Measurements from ENCODE around the gene VSTM2B.
"Not testable (repeated sequence)": the region's sequence is repeated elsewhere in the genome, so short reads cannot be mapped to it uniquely, and the experiment has no call there.

VSTM2B gene

DNA sequence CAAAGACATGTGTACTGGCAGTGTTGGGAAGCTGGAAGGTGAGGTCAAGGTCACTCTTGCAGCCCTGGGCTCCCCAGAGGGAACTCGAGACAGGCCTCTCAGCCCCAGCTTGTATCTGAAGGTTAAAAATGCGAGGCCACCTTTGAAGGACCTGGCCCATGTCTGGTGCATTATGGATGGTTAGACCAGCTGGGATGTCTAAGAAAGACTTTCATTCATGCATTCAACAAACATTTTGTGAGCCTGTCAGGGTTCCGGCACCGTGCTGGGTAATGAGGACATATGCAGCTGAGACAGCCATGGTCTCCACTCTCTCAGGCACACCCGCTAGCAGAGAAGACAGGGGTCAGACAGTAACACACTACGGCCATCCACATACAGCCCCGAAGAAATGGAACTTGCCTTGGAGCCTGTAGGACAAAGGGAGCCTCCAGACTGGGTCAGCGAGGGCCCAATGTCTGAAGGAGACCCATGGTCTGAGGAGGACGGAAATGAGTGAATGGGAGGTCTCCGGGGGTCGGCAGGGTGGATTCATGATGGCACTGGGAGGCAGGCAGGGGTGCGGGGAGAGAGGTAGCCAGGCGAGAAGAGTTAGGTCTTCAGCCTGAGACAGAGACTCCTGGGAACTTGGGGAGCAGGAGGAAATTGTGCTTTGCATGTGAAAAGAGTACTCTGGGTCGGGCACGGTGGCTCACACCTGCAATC lies 19.0 kb downstream of the VSTM2B start:
- DNase-seq (ENCODE audit: low read depth, low spot score) = no peak

DNA sequence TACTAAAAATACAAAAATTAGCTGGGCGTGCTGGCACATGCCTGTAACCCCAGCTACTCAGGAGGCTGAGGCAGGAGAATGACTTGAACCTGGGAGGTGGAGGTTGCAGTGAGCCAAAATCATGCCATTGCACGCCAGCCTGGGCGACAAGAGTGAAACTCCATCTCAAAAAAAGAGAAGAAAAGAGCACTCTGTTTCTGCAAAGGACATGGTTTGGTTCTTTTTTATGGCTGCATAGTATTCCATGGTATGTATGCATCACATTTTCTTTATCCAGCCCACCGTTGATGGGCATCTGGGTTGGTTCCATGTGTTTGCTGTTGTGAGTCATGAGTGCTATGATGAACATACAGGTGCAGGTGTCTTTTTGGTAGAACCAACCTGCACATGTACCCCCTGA lies 19.7 kb downstream of the VSTM2B start:
- DNase-seq (ENCODE audit: low read depth, low spot score) = not testable (repeated sequence)

DNA sequence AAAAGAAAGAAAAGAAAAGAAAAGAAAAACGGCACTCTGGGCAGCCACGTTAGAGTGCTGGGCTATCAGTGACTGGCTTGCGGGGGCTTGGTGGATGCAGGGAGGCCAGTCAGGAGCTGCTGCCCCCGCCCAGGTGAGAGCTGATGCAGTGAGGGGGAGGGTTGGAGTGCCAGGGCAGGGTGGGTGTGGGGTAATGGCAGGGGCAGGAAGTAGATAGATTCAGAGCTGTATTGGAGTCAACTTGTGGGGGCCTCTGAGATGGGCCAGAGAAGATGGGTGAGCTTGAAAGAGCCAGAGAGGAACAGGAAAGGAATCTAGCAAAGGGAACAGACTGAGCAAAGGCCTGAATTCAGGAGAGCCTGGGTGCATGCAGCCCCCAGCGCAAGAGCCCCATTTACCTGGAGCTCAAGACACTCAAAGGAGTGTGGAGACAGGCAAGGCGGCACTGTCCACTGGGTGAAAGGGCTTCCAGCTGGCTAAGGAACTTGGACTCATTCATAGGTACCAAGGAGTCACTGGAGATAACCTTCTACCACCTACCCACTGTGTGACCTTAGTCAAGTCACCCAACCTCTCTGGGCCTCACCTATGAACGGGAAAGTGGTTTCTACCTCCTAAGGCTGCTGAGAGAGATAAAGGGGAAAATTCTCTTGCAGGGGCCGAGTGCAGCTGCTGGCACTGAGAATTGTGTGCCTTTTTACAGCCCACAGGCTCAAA lies 20.2 kb downstream of the VSTM2B start:
- no peak for DNase-seq (ENCODE audit: low read depth, low spot score)

DNA sequence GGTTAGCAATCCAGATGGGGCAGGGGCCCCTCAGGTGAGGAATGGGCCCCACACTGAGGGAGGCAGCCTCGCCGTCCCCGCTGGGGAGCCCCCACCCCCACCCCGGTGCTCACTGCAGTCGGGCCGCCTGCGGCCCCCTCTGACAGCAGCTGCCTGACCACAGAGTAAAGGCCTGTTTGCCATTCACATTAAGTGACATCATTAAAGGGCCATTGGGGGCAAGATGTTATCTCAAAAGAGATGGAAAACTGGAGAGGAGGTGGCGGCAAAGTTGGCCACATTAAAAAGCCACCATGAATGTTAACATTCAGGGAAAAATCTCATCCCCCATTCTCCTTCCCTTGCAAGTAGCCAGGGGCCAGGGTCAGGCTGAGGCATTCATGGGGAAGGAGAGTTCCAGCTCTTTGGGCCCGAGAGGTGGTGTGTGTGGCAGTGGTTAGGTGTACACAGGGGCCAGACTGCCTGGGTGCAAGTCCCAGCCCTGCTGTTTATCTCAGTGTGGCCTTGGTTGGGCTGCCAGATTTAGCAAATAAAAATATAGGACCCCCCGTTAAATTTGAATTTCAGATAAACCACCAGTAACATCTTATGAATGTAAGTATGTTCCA lies 20.9 kb downstream of the VSTM2B start:
- no peak for DNase-seq (ENCODE audit: low read depth, low spot score)

DNA sequence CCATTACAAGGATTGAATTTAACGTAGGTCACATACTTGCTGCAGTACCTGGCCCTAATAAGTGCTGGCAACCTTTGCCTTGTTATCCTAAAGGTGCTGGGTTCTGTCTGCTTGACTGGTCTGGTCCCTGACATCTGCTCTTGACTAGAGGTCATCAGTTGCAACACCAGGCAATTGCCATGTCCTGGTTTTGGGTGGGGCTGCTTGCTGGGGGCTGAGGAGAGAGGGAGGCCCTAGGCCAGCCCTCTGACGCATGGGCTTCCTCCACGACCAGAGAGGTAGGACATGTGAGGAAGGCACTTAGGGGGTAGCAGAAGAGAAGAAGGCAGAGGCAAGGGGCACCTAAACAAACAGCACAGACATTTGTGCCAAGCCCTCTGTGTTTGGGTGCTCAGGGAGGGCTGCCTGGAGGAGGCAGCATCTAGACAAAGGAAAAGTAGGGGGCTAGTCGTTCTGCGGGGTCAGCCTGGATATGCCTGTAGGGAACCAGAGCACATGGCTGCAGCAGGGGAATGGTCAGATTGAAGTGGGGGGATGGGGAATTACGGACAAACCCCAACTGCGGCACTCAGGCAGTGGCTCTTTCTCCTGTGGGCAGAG lies 21.7 kb downstream of the VSTM2B start:
- no peak for DNase-seq (ENCODE audit: low read depth, low spot score)

DNA sequence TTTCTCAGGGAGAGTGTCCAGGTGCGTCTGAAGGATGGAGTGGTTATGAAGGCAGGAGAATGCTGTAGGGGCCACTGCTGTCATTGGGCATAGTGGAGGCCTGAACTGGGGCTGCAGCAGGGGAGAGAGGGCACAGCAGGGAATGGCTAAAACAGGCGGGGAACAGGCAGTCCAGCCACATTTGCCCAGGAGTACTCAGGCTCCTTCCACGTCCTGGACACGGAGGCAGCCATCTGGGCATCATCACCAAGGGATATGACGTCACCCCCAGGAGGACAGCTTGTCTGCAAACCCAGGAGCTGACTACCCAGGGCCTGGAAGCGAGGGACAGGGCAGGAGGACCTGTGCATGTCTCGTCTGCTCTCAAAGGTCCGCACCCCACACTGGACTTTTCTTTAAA lies 22.2 kb downstream of the VSTM2B start:
- no peak for DNase-seq (ENCODE audit: low read depth, low spot score)

DNA sequence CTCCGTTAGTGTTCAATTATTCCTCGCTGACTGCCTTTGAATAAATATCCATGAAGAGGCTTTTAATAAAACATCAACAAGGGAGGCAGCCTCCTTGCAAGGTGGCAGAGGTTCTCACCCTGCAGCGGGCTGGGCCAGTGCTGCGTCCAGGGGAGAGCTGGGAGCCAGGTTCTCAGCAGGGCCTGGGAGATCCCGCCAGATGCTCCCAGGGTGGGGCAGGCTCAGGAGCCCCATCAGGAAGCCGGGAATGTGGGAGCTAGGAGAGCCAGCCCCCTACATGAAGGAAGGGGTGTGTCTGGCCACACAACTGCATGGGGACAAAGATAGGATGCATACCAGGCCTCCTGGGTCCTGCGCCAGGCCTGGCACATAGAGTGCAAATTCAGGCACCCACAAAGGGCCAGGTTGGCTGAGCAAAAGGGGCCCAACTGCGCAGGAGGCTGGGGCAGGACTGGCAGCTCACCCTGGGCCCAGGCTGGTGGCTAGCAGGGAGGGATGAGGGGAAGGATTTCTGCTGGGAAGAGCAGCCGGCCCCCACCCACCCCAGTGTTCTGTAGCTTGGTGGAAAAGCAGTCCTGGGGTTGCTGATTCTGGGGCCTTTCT lies 22.8 kb downstream of the VSTM2B start:
- no peak for DNase-seq (ENCODE audit: low read depth, low spot score)

DNA sequence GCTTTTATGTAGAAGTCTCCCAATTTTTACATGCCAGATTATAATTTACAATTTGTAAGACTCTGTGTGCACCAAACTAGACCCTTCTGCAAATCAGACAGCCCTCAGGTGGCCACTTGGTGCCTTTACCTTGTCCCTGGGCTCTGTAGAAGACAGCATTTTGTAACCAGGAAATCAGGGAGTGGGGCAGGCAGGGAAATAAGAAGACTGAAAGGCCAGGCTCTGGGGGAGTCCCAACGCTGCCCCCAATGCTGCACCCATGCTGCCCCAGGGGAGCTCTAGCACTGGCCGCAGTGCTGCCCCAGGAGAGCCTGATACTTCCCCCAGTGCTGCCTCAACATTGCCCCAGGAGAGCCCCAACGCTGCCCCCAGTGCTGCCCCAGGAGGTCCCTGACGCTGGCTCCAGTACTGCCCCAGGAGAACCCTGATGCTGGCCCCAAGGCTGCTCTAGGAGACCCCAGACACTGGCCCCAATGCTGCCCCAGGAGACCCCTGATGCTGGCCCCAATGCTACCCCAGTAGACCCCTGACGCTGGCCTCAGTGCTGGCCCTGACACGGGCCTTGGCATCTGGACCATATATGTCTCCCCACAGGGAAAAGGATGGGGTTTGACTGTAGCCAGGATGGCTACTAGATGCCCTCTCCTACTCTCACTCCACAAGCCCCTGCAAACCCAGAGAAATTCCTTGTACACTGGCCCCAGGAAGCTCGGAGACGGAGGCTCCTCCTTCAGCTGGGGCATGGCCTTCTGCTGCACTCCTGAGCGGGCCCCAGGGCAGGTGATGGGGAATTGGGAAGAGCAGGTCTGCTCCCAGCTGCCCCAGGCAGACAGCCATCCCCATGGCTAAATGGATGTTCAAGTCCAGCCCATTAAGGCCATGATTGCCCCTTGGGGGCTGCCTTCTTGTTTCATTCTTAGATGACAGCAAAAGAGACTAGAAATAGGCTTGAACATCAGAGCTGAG lies 23.6 kb downstream of the VSTM2B start:
- no peak for DNase-seq (ENCODE audit: low read depth, low spot score)

DNA sequence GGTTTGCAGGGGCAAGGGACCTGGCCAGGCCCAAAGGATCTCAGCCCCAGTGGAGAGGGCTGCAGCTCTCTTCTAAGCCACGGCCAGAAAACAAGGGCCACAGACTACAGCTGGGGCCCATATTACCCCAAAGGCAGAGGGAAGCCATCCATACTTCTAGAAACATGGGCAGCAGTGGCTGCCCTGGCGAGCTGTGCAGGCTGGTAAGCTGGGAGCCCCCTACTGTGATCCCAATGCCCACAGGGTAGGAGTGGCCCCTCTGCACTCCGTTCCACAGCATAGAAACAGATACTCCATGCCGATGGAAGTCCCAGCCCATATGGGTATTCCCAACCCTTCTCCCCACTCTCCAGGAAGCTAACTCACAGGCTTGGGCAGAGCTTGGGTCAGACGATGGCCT lies 25.1 kb downstream of the VSTM2B start:
- DNase-seq (ENCODE audit: low read depth, low spot score) = no peak

DNA sequence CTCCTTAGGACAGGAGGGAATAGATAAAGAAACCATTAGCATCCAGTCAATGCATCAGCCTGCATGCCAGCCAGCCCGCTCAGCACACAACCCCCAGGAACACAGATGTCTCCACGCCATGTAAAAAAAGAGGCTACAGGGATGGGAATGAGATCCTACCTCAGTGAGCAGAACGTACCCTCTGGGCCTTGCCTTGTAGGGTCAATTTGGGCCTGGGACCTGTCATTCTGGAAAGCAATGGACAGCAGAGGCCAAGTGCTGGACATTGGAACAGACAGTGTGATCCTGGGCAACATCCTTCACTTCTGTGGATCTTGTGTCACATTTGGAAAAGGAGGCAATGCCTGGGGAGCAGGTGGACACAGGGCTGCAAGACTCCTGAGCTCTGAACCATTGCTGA lies 26.0 kb downstream of the VSTM2B start:
- no peak for DNase-seq (ENCODE audit: low read depth, low spot score)

DNA sequence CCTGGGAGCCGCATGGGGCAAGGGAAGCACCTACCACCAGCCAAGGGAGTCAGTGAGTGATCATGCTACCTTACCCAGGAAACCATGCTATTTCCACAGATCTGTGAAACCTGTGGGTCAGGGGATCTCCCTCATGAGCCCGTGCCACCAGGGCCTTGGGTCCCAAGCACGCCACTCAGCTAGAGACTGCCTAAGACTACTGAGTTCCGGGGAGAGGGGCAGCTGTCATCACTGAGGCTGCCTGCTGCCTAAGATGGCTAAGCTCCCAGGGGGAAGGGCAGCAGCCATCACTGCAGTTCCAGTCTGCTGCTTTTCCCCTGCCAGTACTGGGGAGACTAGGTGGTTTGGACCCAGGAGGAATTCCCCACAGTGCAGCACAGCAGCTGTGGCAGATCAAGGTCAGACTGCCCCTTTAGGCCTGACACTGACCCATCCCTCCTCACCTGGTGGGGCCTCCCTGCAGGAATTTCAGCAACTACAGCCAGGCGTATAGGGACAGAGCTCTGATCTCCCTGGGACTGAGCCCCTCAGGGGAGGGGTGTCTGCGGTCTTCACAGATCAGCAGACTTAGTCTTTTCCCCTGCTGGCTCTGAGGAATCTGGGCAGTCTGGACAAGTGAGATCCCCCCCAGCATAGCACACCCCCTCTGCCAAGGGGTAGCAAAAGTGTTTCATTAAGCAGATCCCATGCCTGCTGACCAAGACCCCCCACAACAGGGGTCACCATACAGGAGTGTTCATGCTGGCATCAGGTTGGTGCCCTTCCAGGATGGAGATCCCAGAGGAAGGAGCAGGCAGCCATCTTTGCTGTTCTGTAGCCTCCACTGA lies 26.9 kb downstream of the VSTM2B start:
- DNase-seq (ENCODE audit: low read depth, low spot score) = no peak

DNA sequence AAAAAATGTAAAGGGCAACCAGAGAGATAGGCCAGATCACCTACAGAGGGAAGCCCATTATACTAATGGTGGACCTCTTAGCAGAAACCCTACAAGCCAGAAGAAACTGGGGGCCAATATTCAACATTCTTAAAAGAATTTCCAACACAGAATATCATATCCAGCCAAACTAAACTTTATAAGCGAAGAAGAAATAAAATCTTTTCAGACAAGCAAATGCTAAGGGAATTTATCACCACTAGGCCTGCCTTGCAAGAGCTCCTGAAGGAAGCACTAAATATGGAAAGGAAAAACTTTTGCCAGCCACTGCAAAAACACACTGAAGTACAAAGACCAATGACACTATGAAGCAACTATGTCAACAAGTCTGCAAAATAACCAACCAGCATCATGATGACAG lies 28.4 kb downstream of the VSTM2B start:
- DNase-seq (ENCODE audit: low read depth, low spot score) = no peak

DNA sequence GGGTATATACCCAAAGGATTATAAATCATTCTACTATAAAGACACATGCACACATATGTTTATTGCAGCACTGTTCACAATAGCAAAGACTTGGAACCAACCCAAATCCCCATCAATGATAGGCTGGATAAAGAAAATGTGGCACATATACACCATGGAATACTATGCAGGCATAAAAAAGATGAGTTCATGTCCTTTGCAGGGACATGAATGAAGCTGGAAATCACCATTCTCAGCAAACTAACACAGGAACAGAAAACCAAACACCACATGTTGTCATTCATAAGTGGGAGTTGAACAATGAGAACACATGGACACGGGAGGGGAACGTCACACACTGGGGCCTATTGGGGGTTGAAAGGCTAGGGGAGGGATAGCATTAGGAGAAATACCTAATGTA lies 33.3 kb downstream of the VSTM2B start:
- DNase-seq (ENCODE audit: low read depth, low spot score) = not testable (repeated sequence)

DNA sequence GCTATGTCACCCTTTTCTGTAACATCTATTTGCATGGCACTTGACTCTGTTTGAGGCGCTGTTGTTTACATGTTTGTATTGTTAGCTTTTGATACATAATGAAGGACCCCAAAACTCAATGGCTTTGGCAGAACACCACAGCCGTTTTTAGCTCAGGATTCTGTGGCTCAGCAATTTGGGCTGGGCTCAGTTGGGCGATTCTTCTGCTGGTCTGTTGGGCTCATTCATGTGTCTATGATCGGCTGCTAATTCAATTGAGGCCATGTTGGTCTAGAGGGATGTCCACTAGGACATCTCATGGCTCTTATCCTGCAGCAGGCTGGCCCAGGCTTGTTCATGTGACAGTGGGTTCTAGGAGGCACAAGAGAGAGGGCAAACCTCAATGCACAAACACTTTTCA lies 33.9 kb downstream of the VSTM2B start:
- DNase-seq (ENCODE audit: low read depth, low spot score) = no peak

DNA sequence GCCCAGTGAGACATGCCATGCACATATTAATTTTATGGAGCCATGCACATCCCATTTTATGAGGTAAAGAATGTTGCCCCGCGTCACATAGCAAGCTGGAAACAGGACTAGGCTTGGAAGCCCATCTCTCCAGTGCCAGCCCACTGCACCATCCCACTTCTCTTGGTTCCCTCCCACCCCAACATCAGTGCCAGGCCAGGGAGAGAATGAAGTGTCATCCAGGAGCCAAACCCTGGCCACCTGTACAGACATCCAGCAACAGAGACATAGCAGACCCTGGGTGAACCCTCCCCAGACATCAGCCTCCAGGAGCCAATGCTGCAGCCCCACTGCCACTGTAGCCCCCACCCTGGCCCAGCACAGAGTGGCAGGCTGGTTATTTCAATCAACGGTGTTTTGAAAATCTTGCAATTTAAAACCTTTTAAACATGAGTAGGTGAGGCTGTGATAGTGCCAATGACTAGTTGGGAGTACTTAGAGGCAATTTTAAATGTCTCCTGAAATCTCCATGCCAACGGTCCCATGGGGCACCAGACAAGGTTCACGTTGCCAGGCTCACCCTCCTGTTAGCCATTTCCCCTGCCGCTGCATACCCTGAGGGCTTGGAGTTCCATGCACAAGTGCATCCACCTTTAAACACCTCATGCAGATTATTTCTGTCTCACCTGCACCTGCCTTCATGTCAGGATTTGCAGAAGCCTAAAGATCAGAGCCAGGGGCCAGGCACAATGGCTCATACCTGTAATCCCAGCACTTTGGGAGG lies 34.7 kb downstream of the VSTM2B start:
- DNase-seq (ENCODE audit: low read depth, low spot score) = no peak

DNA sequence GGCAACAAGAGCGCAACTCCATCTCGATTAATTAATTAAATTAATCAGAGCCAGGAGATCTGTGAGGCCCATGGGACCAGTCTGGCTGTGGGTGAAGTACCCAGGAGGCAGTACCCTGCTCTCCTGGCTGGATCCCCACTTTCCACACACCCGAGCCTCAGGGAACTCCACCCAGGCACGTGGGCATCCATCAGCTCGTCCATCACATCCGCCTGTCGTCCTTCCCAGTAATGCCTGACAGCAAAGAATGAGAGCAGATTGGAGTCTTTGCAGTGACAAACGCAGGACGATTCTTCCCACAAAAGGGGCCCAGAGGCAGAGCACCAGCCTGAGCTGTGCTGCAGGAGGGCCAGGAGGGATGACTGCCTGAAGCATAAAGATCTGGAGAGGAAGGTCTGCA lies 35.8 kb downstream of the VSTM2B start:
- no peak for DNase-seq (ENCODE audit: low read depth, low spot score)

DNA sequence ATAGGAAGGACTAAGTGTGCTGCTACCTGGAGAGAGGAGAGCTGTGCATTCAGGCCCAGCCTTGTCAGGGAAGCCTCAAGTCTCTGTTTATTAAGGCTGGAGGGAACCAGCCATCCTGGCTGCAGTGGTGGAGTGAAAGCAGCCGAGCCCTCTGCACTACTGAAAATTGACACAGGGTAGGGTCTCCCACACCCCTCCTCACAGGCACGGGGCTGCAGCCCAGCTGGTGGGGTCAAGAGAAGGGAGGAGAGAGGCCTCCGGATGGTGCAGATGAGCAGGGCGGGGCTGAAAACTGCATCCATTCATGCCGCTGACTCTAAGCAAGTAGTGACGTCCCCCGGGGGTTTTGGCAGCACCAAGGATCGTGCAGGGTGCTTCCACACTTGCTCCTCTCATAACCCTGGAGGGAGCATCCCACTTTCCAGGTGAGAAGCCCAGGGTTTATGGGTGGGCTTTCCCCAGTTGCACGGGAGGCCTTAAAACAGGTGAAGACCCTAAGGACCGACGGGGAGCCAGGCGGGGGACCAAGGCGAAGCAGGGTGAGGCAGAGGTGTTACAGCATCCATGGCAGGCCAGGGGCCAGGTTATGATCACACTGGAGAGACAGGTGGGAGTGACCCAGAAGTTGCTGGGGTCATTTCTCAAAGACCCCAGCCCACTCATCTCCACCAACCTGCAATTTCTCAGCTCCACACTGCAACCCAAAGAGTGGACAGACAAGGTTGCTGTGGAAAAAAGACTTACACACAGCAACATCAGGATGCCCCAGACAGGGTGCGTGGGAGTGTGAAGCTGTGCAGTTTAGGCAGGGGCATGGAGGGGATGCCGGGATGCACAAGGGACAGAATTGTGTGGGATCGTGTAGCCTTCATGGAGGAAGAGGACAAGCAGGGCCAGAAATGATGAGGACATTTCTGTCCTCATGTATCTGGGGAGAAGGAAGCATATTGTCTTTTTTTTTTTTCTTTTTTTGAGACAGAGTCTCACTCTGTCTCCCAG lies 36.8 kb downstream of the VSTM2B start:
- no peak for DNase-seq (ENCODE audit: low read depth, low spot score)

DNA sequence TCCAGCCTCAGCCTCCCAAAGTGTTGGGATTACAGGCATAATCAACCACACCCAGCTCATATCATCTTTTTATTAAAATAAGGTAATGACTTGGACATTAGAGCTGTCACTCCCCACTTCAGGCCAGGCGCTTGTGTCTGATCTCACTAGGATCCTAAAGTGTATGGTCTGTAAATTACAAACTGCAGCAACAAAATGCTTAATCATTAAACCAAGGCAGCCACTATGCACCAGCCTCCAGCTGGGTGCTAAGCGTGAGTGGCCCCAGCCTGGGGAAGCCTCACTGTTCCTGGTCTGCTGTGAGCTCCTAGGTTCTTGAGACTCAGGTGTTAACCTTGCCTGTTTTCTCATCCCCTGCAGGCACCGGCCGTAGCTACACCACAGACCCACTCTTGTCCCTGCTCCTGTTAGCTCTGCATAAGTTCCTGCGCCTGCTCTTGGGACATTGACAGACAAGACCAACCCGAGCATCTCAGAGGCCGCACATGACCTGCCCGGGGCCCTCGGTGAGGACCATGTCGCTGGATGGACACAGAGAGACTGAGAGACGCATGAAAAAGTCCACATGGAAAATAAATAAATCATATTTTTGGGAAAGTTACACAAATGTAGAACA lies 37.8 kb downstream of the VSTM2B start:
- no peak for DNase-seq (ENCODE audit: low read depth, low spot score)
